ENCODE measurements around the gene TOMM7. TPM values are rescaled to one million over a fixed set of nuclear protein-coding genes. Genes with fewer than 3 reads are reported as not detected.

TOMM7 gene
- total RNA-seq, 1 experiment from 2014 or later = 325 TPM

DNA sequence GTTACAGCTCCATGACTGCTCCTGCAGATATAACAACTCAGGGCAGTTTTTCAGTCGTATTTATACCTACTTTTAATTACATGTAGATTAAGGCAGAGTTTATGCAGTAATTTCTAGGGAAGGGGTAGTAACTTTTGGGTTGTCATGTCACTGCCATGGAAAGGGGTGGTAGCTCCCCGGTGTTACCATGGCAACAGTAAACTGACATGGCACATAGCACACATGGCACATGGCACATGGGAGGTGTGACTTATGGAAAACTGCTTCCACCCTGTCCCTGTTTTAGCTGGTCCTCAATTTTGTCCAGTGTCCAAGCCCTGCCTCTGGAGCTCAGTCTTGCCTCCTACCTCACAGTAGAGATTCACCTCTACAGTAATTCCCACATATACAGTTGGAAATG lies 3.9 kb upstream of the TOMM7 start:
- intact Hi-C loops (cut with micrococcal nuclease) = no loop called here
- Histone ChIP-seq H3K9ac (ENCODE audit: low read length) (no peak overlapping the region), H4K20me1 (ENCODE audit: insufficient read depth) (no peaks in the 10 kb centered on the region), H3K36me3 (ENCODE audit: control insufficient read depth in 1 of 2, insufficient read depth in 2 of 2, low read length in 2 of 2) (no peaks in the 10 kb centered on the region), H3K9me2 (ENCODE audit: insufficient read depth) (no peaks in the 10 kb centered on the region), H2AFZ (ENCODE audit: low read depth, low read length, poor library complexity, severe bottlenecking) (no peak overlapping the region), H3K9me3 (ENCODE audit: control insufficient read depth in 1 of 2, insufficient read depth in 1 of 2, low read depth in 1 of 2, low read length in 2 of 2) (no peaks in the 10 kb centered on the region), H3K27ac (ENCODE audit: low read depth, low read length) (no peak overlapping the region), H3K4me3 (replicated peaks in 1 of 2; ENCODE audit: low read depth in 1 of 2, low read length in 2 of 2) (no peak overlapping the region), H3K27me3 (ENCODE audit: insufficient read depth, low read length) (no peaks in the 10 kb centered on the region), H3K79me2 (ENCODE audit: insufficient read depth, low read length) (peaks cover 10% of the 10 kb centered on the region), H3K4me2 (ENCODE audit: low read length) (no peak overlapping the region), H3K4me1 (ENCODE audit: control insufficient read depth in 1 of 2, insufficient read depth in 2 of 2, low read length in 2 of 2) (peaks cover 0 to 7% of the 10 kb centered on the region in 2 experiments; a peak in 2 of 4 replicates)
- TF ChIP-seq CBX3 (IDR thresholded peaks at IDR 0.05; ENCODE audit: low read depth) (no peak), EZH2phosphoT487 (IDR thresholded peaks at IDR 0.05; ENCODE audit: borderline replicate concordance) (no peak), JUND (IDR thresholded peaks at IDR 0.05) (no peak), SP1 (IDR thresholded peaks at IDR 0.05; ENCODE audit: low read depth) (no peak), FOSL1 (IDR thresholded peaks at IDR 0.05; ENCODE audit: low read depth) (no peak), CEBPB (IDR thresholded peaks at IDR 0.05; ENCODE audit: low read depth) (no peak), ELF1 (IDR thresholded peaks at IDR 0.05; ENCODE audit: borderline replicate concordance, low read depth) (no peak), RAD21 (IDR thresholded peaks at IDR 0.05; ENCODE audit: low read depth) (no peak), POLR2A (IDR thresholded peaks at IDR 0.05; ENCODE audit: borderline replicate concordance, extremely low read depth, insufficient read depth, insufficient read length) (no peak), YY1 (IDR thresholded peaks at IDR 0.05; ENCODE audit: extremely low read depth, insufficient replicate concordance, low read depth, low read length) (no peak), TCF7L2 (IDR thresholded peaks at IDR 0.05; ENCODE audit: borderline replicate concordance, extremely low read depth, insufficient read depth, insufficient read length) (no peak), POLR2AphosphoS5 (IDR thresholded peaks at IDR 0.05; ENCODE audit: low read depth, low read length) (no peak)
- TF ChIP-seq, protein P1, sequence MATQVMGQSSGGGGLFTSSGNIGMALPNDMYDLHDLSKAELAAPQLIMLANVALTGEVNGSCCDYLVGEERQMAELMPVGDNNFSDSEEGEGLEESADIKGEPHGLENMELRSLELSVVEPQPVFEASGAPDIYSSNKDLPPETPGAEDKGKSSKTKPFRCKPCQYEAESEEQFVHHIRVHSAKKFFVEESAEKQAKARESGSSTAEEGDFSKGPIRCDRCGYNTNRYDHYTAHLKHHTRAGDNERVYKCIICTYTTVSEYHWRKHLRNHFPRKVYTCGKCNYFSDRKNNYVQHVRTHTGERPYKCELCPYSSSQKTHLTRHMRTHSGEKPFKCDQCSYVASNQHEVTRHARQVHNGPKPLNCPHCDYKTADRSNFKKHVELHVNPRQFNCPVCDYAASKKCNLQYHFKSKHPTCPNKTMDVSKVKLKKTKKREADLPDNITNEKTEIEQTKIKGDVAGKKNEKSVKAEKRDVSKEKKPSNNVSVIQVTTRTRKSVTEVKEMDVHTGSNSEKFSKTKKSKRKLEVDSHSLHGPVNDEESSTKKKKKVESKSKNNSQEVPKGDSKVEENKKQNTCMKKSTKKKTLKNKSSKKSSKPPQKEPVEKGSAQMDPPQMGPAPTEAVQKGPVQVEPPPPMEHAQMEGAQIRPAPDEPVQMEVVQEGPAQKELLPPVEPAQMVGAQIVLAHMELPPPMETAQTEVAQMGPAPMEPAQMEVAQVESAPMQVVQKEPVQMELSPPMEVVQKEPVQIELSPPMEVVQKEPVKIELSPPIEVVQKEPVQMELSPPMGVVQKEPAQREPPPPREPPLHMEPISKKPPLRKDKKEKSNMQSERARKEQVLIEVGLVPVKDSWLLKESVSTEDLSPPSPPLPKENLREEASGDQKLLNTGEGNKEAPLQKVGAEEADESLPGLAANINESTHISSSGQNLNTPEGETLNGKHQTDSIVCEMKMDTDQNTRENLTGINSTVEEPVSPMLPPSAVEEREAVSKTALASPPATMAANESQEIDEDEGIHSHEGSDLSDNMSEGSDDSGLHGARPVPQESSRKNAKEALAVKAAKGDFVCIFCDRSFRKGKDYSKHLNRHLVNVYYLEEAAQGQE (IDR thresholded peaks at IDR 0.05; ENCODE audit: low read depth) = no peak
- TF ChIP-seq, protein P2, sequence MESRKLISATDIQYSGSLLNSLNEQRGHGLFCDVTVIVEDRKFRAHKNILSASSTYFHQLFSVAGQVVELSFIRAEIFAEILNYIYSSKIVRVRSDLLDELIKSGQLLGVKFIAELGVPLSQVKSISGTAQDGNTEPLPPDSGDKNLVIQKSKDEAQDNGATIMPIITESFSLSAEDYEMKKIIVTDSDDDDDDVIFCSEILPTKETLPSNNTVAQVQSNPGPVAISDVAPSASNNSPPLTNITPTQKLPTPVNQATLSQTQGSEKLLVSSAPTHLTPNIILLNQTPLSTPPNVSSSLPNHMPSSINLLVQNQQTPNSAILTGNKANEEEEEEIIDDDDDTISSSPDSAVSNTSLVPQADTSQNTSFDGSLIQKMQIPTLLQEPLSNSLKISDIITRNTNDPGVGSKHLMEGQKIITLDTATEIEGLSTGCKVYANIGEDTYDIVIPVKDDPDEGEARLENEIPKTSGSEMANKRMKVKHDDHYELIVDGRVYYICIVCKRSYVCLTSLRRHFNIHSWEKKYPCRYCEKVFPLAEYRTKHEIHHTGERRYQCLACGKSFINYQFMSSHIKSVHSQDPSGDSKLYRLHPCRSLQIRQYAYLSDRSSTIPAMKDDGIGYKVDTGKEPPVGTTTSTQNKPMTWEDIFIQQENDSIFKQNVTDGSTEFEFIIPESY (IDR thresholded peaks at IDR 0.05; ENCODE audit: extremely low read depth, insufficient replicate concordance, low read length) = no peak
- TF ChIP-seq, protein P3, sequence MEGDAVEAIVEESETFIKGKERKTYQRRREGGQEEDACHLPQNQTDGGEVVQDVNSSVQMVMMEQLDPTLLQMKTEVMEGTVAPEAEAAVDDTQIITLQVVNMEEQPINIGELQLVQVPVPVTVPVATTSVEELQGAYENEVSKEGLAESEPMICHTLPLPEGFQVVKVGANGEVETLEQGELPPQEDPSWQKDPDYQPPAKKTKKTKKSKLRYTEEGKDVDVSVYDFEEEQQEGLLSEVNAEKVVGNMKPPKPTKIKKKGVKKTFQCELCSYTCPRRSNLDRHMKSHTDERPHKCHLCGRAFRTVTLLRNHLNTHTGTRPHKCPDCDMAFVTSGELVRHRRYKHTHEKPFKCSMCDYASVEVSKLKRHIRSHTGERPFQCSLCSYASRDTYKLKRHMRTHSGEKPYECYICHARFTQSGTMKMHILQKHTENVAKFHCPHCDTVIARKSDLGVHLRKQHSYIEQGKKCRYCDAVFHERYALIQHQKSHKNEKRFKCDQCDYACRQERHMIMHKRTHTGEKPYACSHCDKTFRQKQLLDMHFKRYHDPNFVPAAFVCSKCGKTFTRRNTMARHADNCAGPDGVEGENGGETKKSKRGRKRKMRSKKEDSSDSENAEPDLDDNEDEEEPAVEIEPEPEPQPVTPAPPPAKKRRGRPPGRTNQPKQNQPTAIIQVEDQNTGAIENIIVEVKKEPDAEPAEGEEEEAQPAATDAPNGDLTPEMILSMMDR (IDR thresholded peaks at IDR 0.05 in 2 of 3, conservative IDR thresholded peaks at IDR 0.05 in 1 of 3; ENCODE audit: borderline replicate concordance in 1 of 3, insufficient read depth in 1 of 3, low read depth in 2 of 3, low read length in 2 of 3) = no peak
- TF ChIP-seq, protein P4, sequence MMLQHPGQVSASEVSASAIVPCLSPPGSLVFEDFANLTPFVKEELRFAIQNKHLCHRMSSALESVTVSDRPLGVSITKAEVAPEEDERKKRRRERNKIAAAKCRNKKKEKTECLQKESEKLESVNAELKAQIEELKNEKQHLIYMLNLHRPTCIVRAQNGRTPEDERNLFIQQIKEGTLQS (IDR thresholded peaks at IDR 0.05) = no peak
- ChIA-PET POLR2A (no interaction called here), RAD21 (ENCODE audit: low non-redundant PET in 1 of 2, low total read pairs in 2 of 2, uncharacterized antibody in 2 of 2, unreplicated experiment in 2 of 2) (no interaction called here), CTCF (no interaction called here)
- no TSS peak for BruUV-seq (replicated peaks)
- no peak for DNase-seq (ENCODE audit: low read depth, low spot score)
- ATAC-seq = no peak
